ENCODE measurements around the gene ADAMTSL2. TPM values are rescaled to one million over a fixed set of nuclear protein-coding genes. Genes with fewer than 3 reads are reported as not detected.

ADAMTSL2 gene
- total RNA-seq, 1 donor from 2014 or later, result 0.65 TPM

- Mint-ChIP-seq H3K4me1 (ENCODE audit: unreplicated experiment) (no peaks in the 10 kb centered on the region), H3K36me3 (no peaks in the 10 kb centered on the region), H3K9me3 (peaks cover 9% of the 10 kb centered on the region), H3K27ac (no peak overlapping the region), H3K27me3 (peaks cover 68% of the 10 kb centered on the region), H3K4me3 (no peak overlapping the region)
- TF ChIP-seq CTCF (conservative IDR thresholded peaks at IDR 0.05), result no peak
- DNase-seq (ENCODE audit: extremely low spot score, unreplicated experiment), result no peak
Measured at GRCh38 chr9:133622555-133622954, 88.1 kb downstream of the ADAMTSL2 start.

Other genes starting within 250 kb of the ADAMTSL2 start
- gene SURF6, start 198.5 kb upstream of the ADAMTSL2 start, total RNA-seq (ENCODE audit: low replicate concordance), result 24.9 and 26.5 TPM in 2 replicates
- gene MED22, start 186.6 kb upstream of the ADAMTSL2 start, total RNA-seq (ENCODE audit: low replicate concordance), result 34.0 and 38.2 TPM in 2 replicates
- 2,442 and 2,715 TPM in 2 replicates for gene RPL7A, start 186.5 kb upstream of the ADAMTSL2 start, total RNA-seq (ENCODE audit: low replicate concordance)
- 40.8 and 46.9 TPM in 2 replicates for gene SURF1, start 178.2 kb upstream of the ADAMTSL2 start, total RNA-seq (ENCODE audit: low replicate concordance)
- gene SURF2, start 178.2 kb upstream of the ADAMTSL2 start, total RNA-seq (ENCODE audit: low replicate concordance), result 21.3 and 23.5 TPM in 2 replicates
- gene SURF4, start 158.6 kb upstream of the ADAMTSL2 start, total RNA-seq (ENCODE audit: low replicate concordance), result 173 and 224 TPM in 2 replicates
- 1.00 and 3.9 TPM in 2 replicates for gene STKLD1, start 158.3 kb upstream of the ADAMTSL2 start, total RNA-seq (ENCODE audit: low replicate concordance)
- 26.5 and 28.9 TPM in 2 replicates for gene REXO4, start 116.7 kb upstream of the ADAMTSL2 start, total RNA-seq (ENCODE audit: low replicate concordance)
- gene ADAMTS13, start 112.3 kb upstream of the ADAMTSL2 start, total RNA-seq (ENCODE audit: low replicate concordance), result 4.4 and 12.9 TPM in 2 replicates
- gene CACFD1, start 74.7 kb upstream of the ADAMTSL2 start, total RNA-seq (ENCODE audit: low replicate concordance), result 45.6 and 51.9 TPM in 2 replicates
- gene SLC2A6, start 55.6 kb upstream of the ADAMTSL2 start, total RNA-seq (ENCODE audit: low replicate concordance), result 8.2 and 9.7 TPM in 2 replicates
- not detected in 2 replicates for gene MYMK, start 9.7 kb upstream of the ADAMTSL2 start, total RNA-seq (ENCODE audit: low replicate concordance)
- not detected in 2 replicates for gene FAM163B, start 74.7 kb downstream of the ADAMTSL2 start, total RNA-seq (ENCODE audit: low replicate concordance)
- 0.10 and 0.12 TPM in 2 replicates for gene DBH, start 101.7 kb downstream of the ADAMTSL2 start, total RNA-seq (ENCODE audit: low replicate concordance)
- gene SARDH, start 203.6 kb downstream of the ADAMTSL2 start, total RNA-seq (ENCODE audit: low replicate concordance), result 0.76 and 6.8 TPM in 2 replicates